Measurements from ENCODE around the gene SLC35E4.

The SLC35E4 gene

GRCh38 chr22:30662040-30662439, 26.5 kb downstream of the SLC35E4 start:
- H3K36me3 ChIP-seq (ENCODE audit: control insufficient read depth in 4 of 4, insufficient read depth in 4 of 4, low read length in 3 of 4): peaks cover 6 to 34% (median 19%) of the 10 kb centered on the region in 4 experiments
- H3K9me3 ChIP-seq (ENCODE audit: control extremely low read depth in 1 of 5, control insufficient read depth in 4 of 5, insufficient read depth in 2 of 5, low read depth in 1 of 5, low read length in 4 of 5): no peaks in the 10 kb centered on the region
- WGBS (ENCODE audit: insufficient coverage): 100% methylated on average over 4 of the region's 4 CpGs
- ChIA-PET POLR2A (interaction anchor here (0.7 kb wide), 1 partner anchor 72 kb away, joined by 4 read pairs; no protein-coding TSS in a partner anchor), CTCF (interaction anchor here (1.9 kb wide), 1 partner anchor 16 kb away, joined by 5 read pairs; no protein-coding TSS in a partner anchor)
- no peaks in the 10 kb centered on the region for H3K27me3 ChIP-seq (replicated peaks in 2 of 5; ENCODE audit: control insufficient read depth in 4 of 5, insufficient read depth in 5 of 5, low read length in 4 of 5)
- no peak overlapping the region for H3K27ac ChIP-seq (ENCODE audit: insufficient read depth in 1 of 2, low read depth in 1 of 2, low read length in 2 of 2, poor library complexity in 1 of 2, severe bottlenecking in 2 of 2)
- peaks cover 0 to 6% (median 4%) of the 10 kb centered on the region in 4 experiments for H3K4me1 ChIP-seq (ENCODE audit: control extremely low read depth in 1 of 4, control insufficient read depth in 4 of 4, insufficient read depth in 4 of 4, low read length in 3 of 4)
- no peak for DNase-seq
- H3K4me3 ChIP-seq (ENCODE audit: control insufficient read depth in 1 of 7, extremely low read depth in 1 of 7, insufficient read depth in 4 of 7, low read depth in 2 of 7, low read length in 6 of 7): no peak overlapping the region

DNA sequence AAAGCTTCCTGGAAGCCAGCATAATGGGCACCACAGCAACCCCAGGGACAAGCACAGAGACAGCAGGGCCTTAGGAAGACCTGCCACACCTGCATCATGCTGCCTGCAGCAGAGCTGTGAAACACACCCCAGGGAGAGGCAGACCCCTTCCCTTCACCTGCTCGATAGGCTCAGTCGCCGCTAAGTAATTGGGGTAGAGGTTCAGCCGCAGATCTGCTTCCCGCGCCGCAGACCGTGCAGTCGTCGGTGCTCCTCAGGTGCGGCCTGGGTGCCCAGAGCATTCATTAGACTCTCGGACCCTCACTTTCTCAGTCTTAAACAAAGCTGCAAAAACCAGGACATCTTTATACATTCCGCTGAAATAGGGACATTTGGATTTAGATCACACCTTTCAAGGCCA, 29.2 kb downstream of the SLC35E4 start:
- 98% methylated on average over 11 of the region's 13 CpGs for WGBS (ENCODE audit: insufficient coverage)
- Histone ChIP-seq H3K27ac (ENCODE audit: insufficient read depth in 1 of 2, low read depth in 1 of 2, low read length in 2 of 2, poor library complexity in 1 of 2, severe bottlenecking in 2 of 2) (no peak overlapping the region), H3K36me3 (ENCODE audit: control insufficient read depth in 4 of 4, insufficient read depth in 4 of 4, low read length in 3 of 4) (peaks cover 6 to 32% (median 17%) of the 10 kb centered on the region in 4 experiments), H3K27me3 (replicated peaks in 2 of 5; ENCODE audit: control insufficient read depth in 4 of 5, insufficient read depth in 5 of 5, low read length in 4 of 5) (peaks cover 0 to 9% (median 4%) of the 10 kb centered on the region in 5 experiments), H3K9me3 (ENCODE audit: control extremely low read depth in 1 of 5, control insufficient read depth in 4 of 5, insufficient read depth in 2 of 5, low read depth in 1 of 5, low read length in 4 of 5) (no peaks in the 10 kb centered on the region), H3K4me1 (ENCODE audit: control extremely low read depth in 1 of 4, control insufficient read depth in 4 of 4, insufficient read depth in 4 of 4, low read length in 3 of 4) (peaks cover 2 to 18% (median 14%) of the 10 kb centered on the region in 4 experiments), H3K4me3 (ENCODE audit: control insufficient read depth in 1 of 7, extremely low read depth in 1 of 7, insufficient read depth in 4 of 7, low read depth in 2 of 7, low read length in 6 of 7) (no peak overlapping the region)
- no peak for DNase-seq
- ChIA-PET CTCF (interaction anchor here (1.3 to 1.7 kb wide), 2 partner anchors 15 to 90 kb away, joined by 4 to 6 read pairs; no protein-coding TSS in a partner anchor), POLR2A (interaction anchor here (0.7 kb wide), 1 partner anchor 635 kb away, joined by 3 read pairs; no protein-coding TSS in a partner anchor)

- WGBS (ENCODE audit: insufficient coverage): 100% methylated on average over 2 of the region's 2 CpGs
- H3K9me3 ChIP-seq (ENCODE audit: control extremely low read depth in 1 of 5, control insufficient read depth in 4 of 5, insufficient read depth in 2 of 5, low read depth in 1 of 5, low read length in 4 of 5): no peaks in the 10 kb centered on the region
- peaks cover 0 to 9% (median 4%) of the 10 kb centered on the region in 5 experiments for H3K27me3 ChIP-seq (replicated peaks in 2 of 5; ENCODE audit: control insufficient read depth in 4 of 5, insufficient read depth in 5 of 5, low read length in 4 of 5)
- H3K4me3 ChIP-seq (ENCODE audit: control insufficient read depth in 1 of 7, extremely low read depth in 1 of 7, insufficient read depth in 4 of 7, low read depth in 2 of 7, low read length in 6 of 7): no peak overlapping the region
- peaks cover 2 to 18% (median 14%) of the 10 kb centered on the region in 4 experiments for H3K4me1 ChIP-seq (ENCODE audit: control extremely low read depth in 1 of 4, control insufficient read depth in 4 of 4, insufficient read depth in 4 of 4, low read length in 3 of 4)
- no peak for DNase-seq
- H3K27ac ChIP-seq (ENCODE audit: insufficient read depth in 1 of 2, low read depth in 1 of 2, low read length in 2 of 2, poor library complexity in 1 of 2, severe bottlenecking in 2 of 2): no peak overlapping the region
- POLR2A ChIA-PET: interaction anchor here (0.7 kb wide), 1 partner anchor 635 kb away, joined by 3 read pairs; no protein-coding TSS in a partner anchor
- H3K36me3 ChIP-seq (ENCODE audit: control insufficient read depth in 4 of 4, insufficient read depth in 4 of 4, low read length in 3 of 4): peaks cover 6 to 30% (median 16%) of the 10 kb centered on the region in 4 experiments
- CTCF ChIA-PET: interaction anchor here (1.7 kb wide), 1 partner anchor 89 kb away, joined by 6 read pairs; no protein-coding TSS in a partner anchor
Observed at GRCh38 chr22:30665266-30665665, 29.7 kb downstream of the SLC35E4 start.

GRCh38 chr22:30665786-30666185, 30.2 kb downstream of the SLC35E4 start:
- no peak overlapping the region for H3K4me3 ChIP-seq (ENCODE audit: control insufficient read depth in 1 of 7, extremely low read depth in 1 of 7, insufficient read depth in 4 of 7, low read depth in 2 of 7, low read length in 6 of 7)
- H3K27ac ChIP-seq (ENCODE audit: insufficient read depth in 1 of 2, low read depth in 1 of 2, low read length in 2 of 2, poor library complexity in 1 of 2, severe bottlenecking in 2 of 2): no peak overlapping the region
- peaks cover 2 to 18% (median 14%) of the 10 kb centered on the region in 4 experiments for H3K4me1 ChIP-seq (ENCODE audit: control extremely low read depth in 1 of 4, control insufficient read depth in 4 of 4, insufficient read depth in 4 of 4, low read length in 3 of 4)
- 100% methylated on average over 3 of the region's 4 CpGs for WGBS (ENCODE audit: insufficient coverage)
- H3K9me3 ChIP-seq (ENCODE audit: control extremely low read depth in 1 of 5, control insufficient read depth in 4 of 5, insufficient read depth in 2 of 5, low read depth in 1 of 5, low read length in 4 of 5): no peaks in the 10 kb centered on the region
- H3K27me3 ChIP-seq (replicated peaks in 2 of 5; ENCODE audit: control insufficient read depth in 4 of 5, insufficient read depth in 5 of 5, low read length in 4 of 5): peaks cover 0 to 9% (median 4%) of the 10 kb centered on the region in 5 experiments
- peaks cover 6 to 30% (median 16%) of the 10 kb centered on the region in 4 experiments for H3K36me3 ChIP-seq (ENCODE audit: control insufficient read depth in 4 of 4, insufficient read depth in 4 of 4, low read length in 3 of 4)
- CTCF ChIA-PET: interaction anchor here (1.2 kb wide), 1 partner anchor 16 kb away, joined by 3 read pairs; no protein-coding TSS in a partner anchor
- POLR2A ChIA-PET: no interaction called here
- no peak for DNase-seq

DNA sequence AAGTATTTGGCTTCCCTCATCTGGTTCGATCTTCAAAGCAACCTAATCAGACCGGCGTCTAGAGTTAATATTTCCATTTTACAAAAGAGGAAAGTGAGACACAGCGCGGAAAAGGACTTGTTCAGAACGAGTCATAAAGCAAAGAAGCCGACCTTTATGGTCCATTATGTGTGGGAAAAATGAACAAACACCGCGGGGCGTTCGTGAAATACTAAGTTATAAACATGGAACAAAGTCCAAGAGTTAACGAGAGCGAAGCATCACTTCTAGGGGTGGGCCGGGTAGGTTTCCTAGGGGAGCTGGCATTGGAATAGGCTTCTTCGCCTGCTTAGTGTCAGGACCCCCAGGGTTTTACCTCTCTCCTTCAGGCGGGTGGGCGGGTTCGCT, 31.5 kb downstream of the SLC35E4 start:
- ChIA-PET POLR2A (interaction anchor here (1.0 kb wide), 1 partner anchor 33 kb away, joined by 3 read pairs; no protein-coding TSS in a partner anchor), CTCF (interaction anchor here (1.0 kb wide), 2 partner anchors 12 to 32 kb away, joined by 3 to 5 read pairs; no protein-coding TSS in a partner anchor)
- Histone ChIP-seq H3K27me3 (replicated peaks in 2 of 5; ENCODE audit: control insufficient read depth in 4 of 5, insufficient read depth in 5 of 5, low read length in 4 of 5) (peaks cover 0 to 9% (median 4%) of the 10 kb centered on the region in 5 experiments), H3K4me1 (ENCODE audit: control extremely low read depth in 1 of 4, control insufficient read depth in 4 of 4, insufficient read depth in 4 of 4, low read length in 3 of 4) (peaks cover 2 to 18% (median 14%) of the 10 kb centered on the region in 4 experiments), H3K27ac (ENCODE audit: insufficient read depth in 1 of 2, low read depth in 1 of 2, low read length in 2 of 2, poor library complexity in 1 of 2, severe bottlenecking in 2 of 2) (peak overlapping the region in 1 of 2 experiments; percentile 70), H3K36me3 (ENCODE audit: control insufficient read depth in 4 of 4, insufficient read depth in 4 of 4, low read length in 3 of 4) (peaks cover 4 to 25% (median 14%) of the 10 kb centered on the region in 4 experiments), H3K9me3 (ENCODE audit: control extremely low read depth in 1 of 5, control insufficient read depth in 4 of 5, insufficient read depth in 2 of 5, low read depth in 1 of 5, low read length in 4 of 5) (no peaks in the 10 kb centered on the region), H3K4me3 (ENCODE audit: control insufficient read depth in 1 of 7, extremely low read depth in 1 of 7, insufficient read depth in 4 of 7, low read depth in 2 of 7, low read length in 6 of 7) (peak overlapping the region; percentile 64 to 95 (median 87))
- under 1% methylated on average over 17 of the region's 18 CpGs for WGBS (ENCODE audit: insufficient coverage)
- peak in 1 of 3 donors; percentile 14 for DNase-seq

- H3K4me1 ChIP-seq (ENCODE audit: control extremely low read depth in 1 of 4, control insufficient read depth in 4 of 4, insufficient read depth in 4 of 4, low read length in 3 of 4): peaks cover 2 to 18% (median 14%) of the 10 kb centered on the region in 4 experiments
- H3K27ac ChIP-seq (ENCODE audit: insufficient read depth in 1 of 2, low read depth in 1 of 2, low read length in 2 of 2, poor library complexity in 1 of 2, severe bottlenecking in 2 of 2): peak within 1 kb of the TSS in 1 of 2 experiments; percentile 70
- POLR2A ChIA-PET: no interaction called here
- H3K4me3 ChIP-seq (ENCODE audit: control insufficient read depth in 1 of 7, extremely low read depth in 1 of 7, insufficient read depth in 4 of 7, low read depth in 2 of 7, low read length in 6 of 7): peak within 1 kb of the TSS; percentile 64 to 95 (median 87)
- under 1% methylated on average over 61 of the region's 77 CpGs for WGBS (ENCODE audit: insufficient coverage)
- DNase-seq: peak; percentile 85 to 93 (median 91)
- H3K9me3 ChIP-seq (ENCODE audit: control extremely low read depth in 1 of 5, control insufficient read depth in 4 of 5, insufficient read depth in 2 of 5, low read depth in 1 of 5, low read length in 4 of 5): no peaks in the 10 kb centered on the region
- CTCF ChIA-PET: interaction anchor here (1.0 to 1.8 kb wide), 2 partner anchors 33 kb away, joined by 5 to 8 read pairs; no protein-coding TSS in a partner anchor
- H3K27me3 ChIP-seq (replicated peaks in 2 of 5; ENCODE audit: control insufficient read depth in 4 of 5, insufficient read depth in 5 of 5, low read length in 4 of 5): peaks cover 0 to 9% (median 4%) of the 10 kb centered on the region in 5 experiments
- H3K36me3 ChIP-seq (ENCODE audit: control insufficient read depth in 4 of 4, insufficient read depth in 4 of 4, low read length in 3 of 4): peaks cover 3 to 18% (median 11%) of the 10 kb centered on the region in 4 experiments
Observed at GRCh38 chr22:30667494-30668385, 32.2 kb downstream of the SLC35E4 start, which contains the start of gene DUSP18. TSS of gene DUSP18 (minus strand) at chr22:30667875. CDS start at chr22:30664003, 3,872 bp downstream.

Measured in common myeloid progenitor, CD34-positive (primary cell).